Erythroblast (primary cell): Measurements from ENCODE around the gene SMG7.

Source experiments
- GATA1 ChIP-seq: IDR thresholded peaks from 2 replicates; pipeline ENCODE4 v1.6.1; 2011; ENCODE audit warnings: low read depth, mild to moderate bottlenecking, control low read depth, low read length, moderate library complexity
- POLR2A ChIP-seq: IDR thresholded peaks from 2 replicates; pipeline ENCODE4 v1.6.1; 2011; ENCODE audit warnings: mild to moderate bottlenecking, low read length

- TF ChIP-seq POLR2A (no peak), GATA1 (no peak)
Observed at GRCh38 chr1:183476081-183476480, 3.8 kb downstream of the SMG7 start.
